Right atrium auricular region (tissue), 2 donors: Measurements from ENCODE around the gene HEATR5A. TPM values are rescaled to one million over a fixed set of nuclear protein-coding genes. Genes with fewer than 3 reads are reported as not detected.

ENCODE experiments used
- DNase-seq: peaks from one replicate; pipeline ENCODE4 v3.0.0-alpha.2; 2019; ENCODE audit warnings: low spot score
- H3K27ac ChIP-seq, 2 donors: fragments of 200-600 bp; sonication (generic); 1 replicate in 1 of 2; 2 replicates in 1 of 2; pipeline ENCODE4 v1.5.1; 2016 to 2019
- H3K27me3 ChIP-seq, 2 donors: fragments of 200-600 bp; sonication (generic); one replicate each; pipeline versions ENCODE4 v1.5.1 to v1.6.0; 2017 to 2019
- H3K36me3 ChIP-seq: fragments of 200-600 bp; sonication (generic); one replicate; pipeline ENCODE4 v1.5.1; 2016
- H3K4me1 ChIP-seq, 2 donors: fragments of 200-600 bp; sonication (generic); one replicate each; pipeline versions ENCODE4 v1.5.1 to v1.6.0; 2017 to 2019
- H3K4me3 ChIP-seq, 2 donors: fragments of 200-600 bp; sonication (generic); 1 replicate in 1 of 2; 2 replicates in 1 of 2; pipeline ENCODE4 v1.5.1; 2017 to 2019; ENCODE audit warnings: mild to moderate bottlenecking in 1 of 2, moderate library complexity in 1 of 2
- H3K9me3 ChIP-seq, 2 donors: fragments of 200-600 bp; sonication (generic); one replicate each; pipeline ENCODE4 v1.5.1; 2019
- total RNA-seq, 2 donors: library from RNA; depleted of rRNA; stranded (reverse); fragments of >200 nt; gene quantifications; one replicate each; pipeline ENCODE4 v1.1.0, GENCODE V29; 2016
- TF ChIP-seq, protein P1 (sequence below), 2 donors: fragments of 200-600 bp; sonication (generic); IDR thresholded peaks; one replicate each; pipeline ENCODE4 v1.5.1; 2019; ENCODE audit warnings: antibody characterized with exemption in 2 of 2

HEATR5A gene
- total RNA-seq, 2 donors from 2014 or later, result 29.0 to 29.3 TPM

DNA sequence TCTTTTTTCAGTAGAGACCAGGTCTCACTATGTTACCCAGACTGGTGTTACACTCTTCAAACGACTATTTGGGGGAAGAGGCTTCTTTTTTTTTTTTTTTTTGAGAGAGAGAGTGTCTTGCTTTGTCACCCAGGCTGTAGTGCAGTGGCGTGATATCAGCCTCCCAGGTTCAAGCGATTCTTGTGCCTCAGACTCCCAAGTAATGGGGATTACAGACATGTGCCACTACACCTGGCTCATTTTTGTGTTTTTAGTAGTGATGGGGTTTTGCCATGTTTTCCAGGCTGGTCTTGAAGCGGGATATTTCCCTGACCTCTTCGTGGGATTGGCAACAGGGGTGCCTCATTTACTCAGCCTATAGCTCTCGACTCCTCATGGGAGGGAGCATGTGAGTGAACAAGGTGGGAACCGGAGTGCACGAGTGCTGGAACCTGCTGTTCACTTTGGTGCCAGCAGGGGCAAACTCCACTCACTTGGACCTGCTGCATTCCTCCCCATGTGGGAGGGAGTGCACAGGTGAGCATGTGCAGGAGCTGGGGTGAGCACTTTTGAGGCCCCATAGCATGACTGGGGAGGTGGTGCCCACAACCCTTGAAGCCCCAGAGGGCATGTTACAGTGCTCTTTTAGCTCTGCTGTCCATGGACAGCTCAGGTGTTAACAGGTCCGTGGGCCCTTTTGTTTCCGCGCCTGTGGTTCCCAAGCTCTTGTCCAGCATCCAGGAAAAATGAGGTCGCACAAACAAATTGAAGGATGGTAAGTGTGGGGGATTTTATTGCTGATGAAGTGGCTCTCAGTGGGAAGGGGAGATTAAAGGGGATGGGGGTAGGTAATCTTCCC lies 133.7 kb downstream of the HEATR5A start:
- DNase-seq, result no peak
- Histone ChIP-seq H3K4me3 (no peak overlapping the region), H3K4me1 (no peaks in the 10 kb centered on the region), H3K36me3 (no peaks in the 10 kb centered on the region), H3K27me3 (no peaks in the 10 kb centered on the region), H3K9me3 (no peaks in the 10 kb centered on the region), H3K27ac (no peak overlapping the region)
- TF ChIP-seq, protein P1, sequence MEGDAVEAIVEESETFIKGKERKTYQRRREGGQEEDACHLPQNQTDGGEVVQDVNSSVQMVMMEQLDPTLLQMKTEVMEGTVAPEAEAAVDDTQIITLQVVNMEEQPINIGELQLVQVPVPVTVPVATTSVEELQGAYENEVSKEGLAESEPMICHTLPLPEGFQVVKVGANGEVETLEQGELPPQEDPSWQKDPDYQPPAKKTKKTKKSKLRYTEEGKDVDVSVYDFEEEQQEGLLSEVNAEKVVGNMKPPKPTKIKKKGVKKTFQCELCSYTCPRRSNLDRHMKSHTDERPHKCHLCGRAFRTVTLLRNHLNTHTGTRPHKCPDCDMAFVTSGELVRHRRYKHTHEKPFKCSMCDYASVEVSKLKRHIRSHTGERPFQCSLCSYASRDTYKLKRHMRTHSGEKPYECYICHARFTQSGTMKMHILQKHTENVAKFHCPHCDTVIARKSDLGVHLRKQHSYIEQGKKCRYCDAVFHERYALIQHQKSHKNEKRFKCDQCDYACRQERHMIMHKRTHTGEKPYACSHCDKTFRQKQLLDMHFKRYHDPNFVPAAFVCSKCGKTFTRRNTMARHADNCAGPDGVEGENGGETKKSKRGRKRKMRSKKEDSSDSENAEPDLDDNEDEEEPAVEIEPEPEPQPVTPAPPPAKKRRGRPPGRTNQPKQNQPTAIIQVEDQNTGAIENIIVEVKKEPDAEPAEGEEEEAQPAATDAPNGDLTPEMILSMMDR (IDR thresholded peaks at IDR 0.05), result peak in 1 of 2 donors; percentile 26

DNA sequence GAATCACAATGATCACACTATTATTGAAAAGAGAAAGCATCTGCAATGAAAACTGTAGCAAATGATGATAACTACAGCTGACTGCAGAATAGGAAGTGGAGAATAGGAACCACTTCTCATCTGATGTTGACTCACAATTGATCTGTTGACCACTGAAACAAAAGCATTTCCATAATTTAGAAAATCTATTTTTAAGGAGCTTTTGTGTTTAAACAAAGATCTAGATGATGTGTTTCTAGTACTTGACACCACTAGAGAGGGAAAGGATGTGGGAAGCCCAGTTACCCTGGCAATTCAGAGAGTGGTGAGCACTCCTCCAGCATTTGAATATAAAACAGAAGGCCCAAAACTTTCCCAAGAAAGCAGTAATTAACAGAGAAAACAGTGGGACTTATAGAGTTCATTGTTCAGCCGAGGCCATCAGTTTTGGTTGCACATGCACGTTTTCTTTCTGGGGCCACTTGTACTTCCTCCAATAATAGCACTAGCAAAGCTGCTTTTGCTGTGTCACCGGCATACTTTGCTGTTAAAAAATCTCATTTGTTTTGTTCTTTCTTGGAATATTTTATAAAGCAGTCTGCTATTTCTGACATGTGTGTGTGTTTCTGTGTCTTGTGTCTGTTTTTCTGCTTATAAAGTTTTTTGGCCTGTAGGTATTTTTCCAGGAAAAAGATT lies 136.6 kb downstream of the HEATR5A start:
- Histone ChIP-seq H3K4me1 (no peaks in the 10 kb centered on the region), H3K27me3 (no peaks in the 10 kb centered on the region), H3K9me3 (peaks cover 0 to 6% of the 10 kb centered on the region in 2 donors), H3K27ac (no peak overlapping the region), H3K36me3 (no peaks in the 10 kb centered on the region), H3K4me3 (no peak overlapping the region)
- no peak for DNase-seq
- TF ChIP-seq, protein P1 (IDR thresholded peaks at IDR 0.05), result no peak

DNA sequence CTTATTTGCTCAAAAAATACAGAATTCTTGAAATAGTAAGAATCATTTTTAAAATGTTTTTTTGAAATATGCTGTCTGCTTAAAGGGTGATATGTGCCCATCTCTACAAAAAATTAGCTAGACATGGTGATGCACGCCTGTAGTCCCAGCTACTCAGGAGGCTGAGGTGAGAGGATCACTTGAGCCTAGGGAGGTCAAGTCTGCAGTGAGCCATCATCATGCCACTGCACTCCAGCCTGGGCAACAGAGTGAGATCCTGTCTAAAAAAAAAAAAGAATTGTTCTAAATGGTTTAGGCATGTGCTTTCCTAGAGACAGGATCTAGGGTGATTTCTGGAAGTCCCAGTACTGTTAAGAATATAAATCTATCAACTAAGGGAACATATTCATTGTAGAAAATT lies 137.2 kb downstream of the HEATR5A start:
- Histone ChIP-seq H3K36me3 (no peaks in the 10 kb centered on the region), H3K4me1 (no peaks in the 10 kb centered on the region), H3K9me3 (peaks cover 0 to 7% of the 10 kb centered on the region in 2 donors), H3K4me3 (no peak overlapping the region), H3K27ac (no peak overlapping the region), H3K27me3 (no peaks in the 10 kb centered on the region)
- TF ChIP-seq, protein P1 (IDR thresholded peaks at IDR 0.05), result no peak
- DNase-seq, result no peak

DNA sequence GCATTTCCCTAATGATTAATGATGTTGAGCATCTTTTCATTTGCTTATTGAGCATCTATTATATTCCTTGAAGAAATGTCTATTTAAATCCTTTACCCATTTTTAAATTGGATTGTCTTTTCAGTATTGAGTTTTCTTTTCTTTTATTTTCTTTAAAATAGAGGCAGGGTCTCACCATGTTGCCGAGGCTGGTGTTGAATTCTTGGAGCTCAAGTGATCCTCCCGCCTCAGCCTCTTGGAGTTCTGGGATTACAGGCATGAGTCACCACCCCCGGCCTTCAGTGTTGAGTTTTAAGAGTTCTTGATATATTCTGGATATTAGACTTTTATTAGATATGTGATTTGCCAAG lies 139.5 kb downstream of the HEATR5A start:
- Histone ChIP-seq H3K9me3 (peaks cover 0 to 7% of the 10 kb centered on the region in 2 donors), H3K4me1 (no peaks in the 10 kb centered on the region), H3K27me3 (no peaks in the 10 kb centered on the region), H3K36me3 (no peaks in the 10 kb centered on the region), H3K27ac (no peak overlapping the region), H3K4me3 (no peak overlapping the region)
- TF ChIP-seq, protein P1 (IDR thresholded peaks at IDR 0.05), result no peak
- no peak for DNase-seq

DNA sequence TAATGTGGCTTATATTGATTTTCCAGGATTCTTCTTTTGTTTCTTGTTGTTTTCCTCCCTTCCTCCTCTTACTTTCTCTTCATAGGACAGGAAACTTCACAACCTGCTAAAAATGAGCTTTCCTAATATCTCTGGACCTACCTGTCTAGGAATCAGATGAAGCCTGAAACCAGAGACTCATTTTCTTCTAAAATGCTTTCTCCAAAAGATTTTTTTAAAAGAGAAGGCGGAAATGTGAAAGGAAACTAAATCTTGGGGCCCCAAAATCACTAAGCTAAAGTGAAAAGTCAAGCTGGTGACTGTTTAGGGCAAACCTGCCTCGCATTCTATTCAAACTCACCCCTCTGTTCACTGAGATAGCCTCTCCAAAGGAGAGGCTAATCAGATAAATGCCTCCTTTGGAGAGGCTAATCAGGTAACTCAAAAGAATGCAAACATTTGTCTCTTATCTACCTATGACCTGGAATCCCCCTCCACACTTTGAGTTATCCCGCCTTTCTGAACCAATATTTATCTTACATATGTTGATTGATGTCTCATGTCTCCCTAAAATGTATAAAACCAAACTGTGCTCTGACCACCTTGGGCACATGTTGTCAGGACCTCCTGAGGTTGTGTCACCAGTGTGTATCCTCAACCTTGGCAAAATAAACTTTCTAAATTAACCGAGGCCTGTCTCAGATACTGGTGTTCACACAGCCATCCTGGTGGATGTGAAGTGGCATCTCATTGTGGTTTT lies 140.0 kb downstream of the HEATR5A start:
- Histone ChIP-seq H3K27ac (no peak overlapping the region), H3K27me3 (no peaks in the 10 kb centered on the region), H3K9me3 (peaks cover 0 to 7% of the 10 kb centered on the region in 2 donors), H3K4me3 (no peak overlapping the region), H3K36me3 (no peaks in the 10 kb centered on the region), H3K4me1 (no peaks in the 10 kb centered on the region)
- DNase-seq, result no peak
- TF ChIP-seq, protein P1 (IDR thresholded peaks at IDR 0.05), result no peak
